Stomach (tissue), 9 donors: ENCODE data around the gene PRTG. TPM values are rescaled to one million over a fixed set of nuclear protein-coding genes. Genes with fewer than 3 reads are reported as not detected.

ENCODE experiments used
- DNase-seq, 2 donors: peaks; one replicate each; pipeline versions ENCODE4 v3.0.0 to v3.0.0-alpha.2; 2013 to 2019
- H3K27ac ChIP-seq, 5 donors: fragments of 200-600 bp in 4 of 5; sonication (generic) in 4 of 5; one replicate each; pipeline ENCODE4 v1.5.1; 2013 to 2019; ENCODE audit warnings: mild to moderate bottlenecking in 1 of 5, moderate library complexity in 1 of 5
- H3K27me3 ChIP-seq, 3 donors: fragments of 200-600 bp; sonication (generic); one replicate each; pipeline ENCODE4 v1.5.1; 2017 to 2019; ENCODE audit warnings: mixed run types in 1 of 3
- H3K36me3 ChIP-seq, 4 donors: fragments of 200-600 bp; sonication (generic); 1 replicate in 3 of 4; 2 replicates in 1 of 4; pipeline ENCODE4 v1.5.1; 2016 to 2019
- H3K4me1 ChIP-seq, 4 donors: fragments of 200-600 bp; sonication (generic); one replicate each; pipeline ENCODE4 v1.5.1; 2016 to 2019
- H3K4me3 ChIP-seq, 4 donors: fragments of 200-600 bp; sonication (generic) in 3 of 4; one replicate each; pipeline ENCODE4 v1.5.1; 2016 to 2019; ENCODE audit warnings: mild to moderate bottlenecking in 1 of 4
- H3K9me3 ChIP-seq, 4 donors: fragments of 200-600 bp; sonication (generic); one replicate each; pipeline ENCODE4 v1.5.1; 2016 to 2019
- CTCF ChIP-seq, 7 experiments: fragments of 450-650 bp in 4 of 7; fragments of 200-600 bp in 3 of 7; sonication (generic) in 3 of 7; IDR thresholded peaks; one replicate each; pipeline ENCODE4 v1.5.1; 2016 to 2019; ENCODE audit warnings: antibody characterized with exemption in 7 of 7, control low read depth in 2 of 7, mild to moderate bottlenecking in 1 of 7
- EP300 ChIP-seq: sonication (generic); formaldehyde crosslinking; IDR thresholded peaks from one replicate; pipeline ENCODE4 v1.6.1; 2017; ENCODE audit warnings: antibody characterized with exemption
- POLR2A ChIP-seq, 4 donors: fragments of 450-650 bp; IDR thresholded peaks; one replicate each; pipeline ENCODE4 v1.6.1; 2016; ENCODE audit warnings: antibody characterized with exemption in 4 of 4, control low read depth in 2 of 4, mild to moderate bottlenecking in 1 of 4, moderate library complexity in 1 of 4
- POLR2AphosphoS5 ChIP-seq, 3 donors: sonication (generic); formaldehyde crosslinking; IDR thresholded peaks; one replicate each; pipeline ENCODE4 v1.6.1; 2016; ENCODE audit warnings: antibody characterized with exemption in 3 of 3
- WGBS, 5 donors: extraction: QIAGEN DNeasy Blood & Tissue Kit in 3 of 5; methylation state at CpG; one replicate each; pipeline versions ENCODE4 v1.1.5 to v1.1.7; 2013 to 2018; 5-methylcytosine and 5-hydroxymethylcytosine counted together
- intact Hi-C: fragments of 100-400 bp; cut with DNase I; formaldehyde crosslinking; loops from one replicate; pipeline ENCODE4 v1.15.1; 2023; ENCODE audit warnings: low total_unique reads
- polyA plus RNA-seq, 3 donors: library from polyadenylated mRNA; stranded (reverse); fragments of 200-250 nt; gene quantifications; one replicate each; pipeline ENCODE4 v1.2.3, GENCODE V29; 2013
- total RNA-seq, 5 donors: library from RNA; depleted of rRNA; stranded (reverse); fragments of >200 nt; gene quantifications; one replicate each; pipeline versions ENCODE4 v1.1.0 to v1.2.3, GENCODE V29; 2014 to 2016
- donor health status: healthy with polysubstance abuse.
- donor health status: Bipolar disorder and iron deficiency.
- donor health status: healthy.

PRTG gene
- total and polyA plus RNA-seq, 8 donors: under 0.01 to 12.3 (median 0.63) TPM; not detected in 2

DNA sequence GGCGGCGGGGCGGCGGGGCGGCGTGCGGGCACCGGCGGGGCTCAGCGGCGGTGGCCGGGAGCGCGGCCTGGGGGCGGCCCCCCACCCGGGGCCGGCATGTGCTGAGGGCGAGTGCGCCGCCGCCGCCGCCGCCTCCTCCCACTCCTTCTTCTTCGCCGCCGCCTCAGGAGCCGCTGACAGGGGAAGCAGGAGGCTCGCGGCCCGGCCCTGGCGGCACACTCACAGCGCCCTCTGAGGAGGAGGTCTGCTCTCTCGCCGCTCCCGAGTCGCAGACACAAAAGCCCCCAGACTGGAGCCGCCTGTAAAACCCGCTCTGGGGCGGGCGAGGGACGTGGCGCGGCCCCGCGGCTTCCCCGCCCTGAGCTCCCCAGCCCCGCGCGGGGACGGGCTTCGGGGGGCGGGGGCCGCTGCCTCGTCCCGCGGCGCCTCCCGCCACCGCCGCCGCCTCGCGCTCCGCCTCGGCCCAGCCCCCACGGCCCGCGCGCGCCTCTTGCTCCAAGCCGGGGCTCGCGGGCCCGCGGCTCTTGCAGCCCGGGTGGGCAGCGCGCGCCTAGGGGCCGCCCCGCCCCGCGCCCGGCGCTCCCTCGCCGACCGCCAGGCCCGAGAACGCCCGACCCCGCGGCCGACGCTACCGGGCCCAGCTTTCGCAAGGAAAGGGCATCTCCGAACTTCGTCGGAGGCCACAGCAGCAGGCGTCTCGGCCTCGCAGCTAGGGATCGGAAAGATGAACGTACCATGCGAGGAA, 154.7 kb downstream of the PRTG start, which contains the start of gene PYGO1:
Gene PYGO1 (minus strand): TSS at position 276 of the 745 bp plus-strand sequence. CDS start 462 bp downstream, outside the sequence.
- H3K36me3 ChIP-seq: no peaks in the 10 kb centered on the region
- 0 to 9% (median 1%) methylated on average over 43 to 107 of the region's 107 CpGs for WGBS, 5 donors
- peak within 1 kb of the TSS; percentile 62 to 71 (median 66) for H3K4me3 ChIP-seq
- H3K27ac ChIP-seq: peak within 1 kb of the TSS; percentile 67 to 89 (median 72)
- intact Hi-C loops: no loop called here
- TF ChIP-seq POLR2A (IDR thresholded peaks at IDR 0.05) (no peak), CTCF (IDR thresholded peaks at IDR 0.05) (no peak), POLR2AphosphoS5 (IDR thresholded peaks at IDR 0.05) (peak in 1 of 3 donors; percentile 4), EP300 (no peak)
- DNase-seq: peak; percentile 48 to 87
- H3K9me3 ChIP-seq: no peaks in the 10 kb centered on the region
- H3K27me3 ChIP-seq: peaks cover 0 to 26% (median 21%) of the 10 kb centered on the region in 3 donors
- H3K4me1 ChIP-seq: peaks cover 0 to 30% (median 17%) of the 10 kb centered on the region in 4 donors

- TF ChIP-seq POLR2AphosphoS5 (IDR thresholded peaks at IDR 0.05) (no peak), EP300 (peak; percentile 9)
- 5 to 13% (median 6%) methylated on average over 14 to 65 of the region's 65 CpGs for WGBS, 5 donors
- Histone ChIP-seq H3K9me3 (no peaks in the 10 kb centered on the region), H3K27ac (peak overlapping the region; percentile 67 to 89 (median 72)), H3K27me3 (peaks cover 0 to 26% (median 21%) of the 10 kb centered on the region in 3 donors), H3K4me3 (peak overlapping the region; percentile 62 to 71 (median 66)), H3K36me3 (no peaks in the 10 kb centered on the region), H3K4me1 (peaks cover 0 to 30% (median 17%) of the 10 kb centered on the region in 4 donors)
- intact Hi-C loops: no loop called here
- DNase-seq: peak in 1 of 2 donors; percentile 79
These were observed 155.5 kb downstream of the PRTG start for GRCh38 chr15:55587321-55588069.

GRCh38 chr15:55586808-55587207, 156.1 kb downstream of the PRTG start:
- TF ChIP-seq POLR2AphosphoS5 (IDR thresholded peaks at IDR 0.05) (no peak), POLR2A (IDR thresholded peaks at IDR 0.05) (no peak), CTCF (IDR thresholded peaks at IDR 0.05) (no peak), EP300 (no peak)
- Histone ChIP-seq H3K4me1 (peaks cover 0 to 30% (median 17%) of the 10 kb centered on the region in 4 donors), H3K27ac (no peak overlapping the region), H3K4me3 (peak overlapping the region; percentile 62 to 71 (median 66)), H3K36me3 (no peaks in the 10 kb centered on the region), H3K9me3 (no peaks in the 10 kb centered on the region), H3K27me3 (peaks cover 0 to 26% (median 21%) of the 10 kb centered on the region in 3 donors)
- no peak for DNase-seq
- intact Hi-C loops: no loop called here
- WGBS, 5 donors: 48 to 66% (median 55%) methylated on average over 3 of the region's 3 CpGs

GRCh38 chr15:55576943-55577342, 166.0 kb downstream of the PRTG start:
- H3K4me3 ChIP-seq: no peak overlapping the region
- H3K9me3 ChIP-seq: no peaks in the 10 kb centered on the region
- 39 to 63% (median 61%) methylated on average over 6 of the region's 6 CpGs for WGBS, 5 donors
- intact Hi-C loops: no loop called here
- TF ChIP-seq POLR2AphosphoS5 (IDR thresholded peaks at IDR 0.05) (no peak), EP300 (no peak), CTCF (IDR thresholded peaks at IDR 0.05) (no peak), POLR2A (IDR thresholded peaks at IDR 0.05) (no peak)
- H3K36me3 ChIP-seq: no peaks in the 10 kb centered on the region
- H3K27me3 ChIP-seq: no peaks in the 10 kb centered on the region
- no peaks in the 10 kb centered on the region for H3K4me1 ChIP-seq
- H3K27ac ChIP-seq: no peak overlapping the region
- no peak for DNase-seq
